Erythroblast (primary cell): ENCODE measurements around the gene PLB1.

Source experiments
- GATA1 ChIP-seq: IDR thresholded peaks from 2 replicates; pipeline ENCODE4 v1.6.1; 2011; ENCODE audit warnings: low read depth, mild to moderate bottlenecking, control low read depth, low read length, moderate library complexity
- POLR2A ChIP-seq: IDR thresholded peaks from 2 replicates; pipeline ENCODE4 v1.6.1; 2011; ENCODE audit warnings: mild to moderate bottlenecking, low read length

DNA sequence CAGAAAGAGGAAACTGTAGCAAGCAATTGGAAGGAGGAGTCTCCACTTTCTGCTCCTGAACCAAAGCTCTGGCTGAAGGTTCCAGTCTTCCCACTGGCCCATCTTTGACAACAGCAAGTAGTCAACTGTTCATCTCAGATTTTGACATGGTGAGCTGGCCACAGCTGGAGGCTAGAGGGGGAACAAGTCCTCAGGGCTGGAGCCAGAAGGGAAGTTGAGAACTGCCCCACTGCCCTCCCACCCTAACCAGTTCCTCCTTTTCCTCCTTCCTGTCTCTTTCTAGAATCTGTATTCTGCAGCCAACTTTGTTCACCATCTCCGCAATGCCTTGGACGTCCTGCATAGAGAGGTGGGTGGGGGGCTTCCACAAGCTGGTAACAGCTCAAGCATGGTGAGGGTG is 105.8 kb downstream of the PLB1 start:
- TF ChIP-seq POLR2A (no peak), GATA1 (no peak)
